Frontal cortex (tissue), 4 donors: ENCODE results near the gene C6orf15. TPM values are rescaled to one million over a fixed set of nuclear protein-coding genes. Genes with fewer than 3 reads are reported as not detected.
"Not testable (repeated sequence)": the region's sequence is repeated elsewhere in the genome, so short reads cannot be mapped to it uniquely, and the experiment has no call there.

ENCODE experiments used
- DNase-seq, 2 donors: peaks; one replicate each; pipeline ENCODE4 v3.0.0; 2012; ENCODE audit warnings: low spot score in 2 of 2
- FAIRE-seq: peaks from 2 replicates; lab custom pipeline; 2012; peaks lifted over from hg19 to GRCh38; lab: Jason Lieb, UNC
- small RNA-seq: library from RNA; depleted of rRNA; stranded (forward); fragments of <200 nt; gene quantifications from one replicate; pipeline ENCODE3, GENCODE V24; 2014
- total RNA-seq: library from RNA; depleted of rRNA; stranded (reverse); fragments of >200 nt; gene quantifications from one replicate; pipeline ENCODE4 v1.2.3, GENCODE V29; 2014
- donor health status: control.
- donor health status: control.
- donor health status: control.

Gene C6orf15
- total RNA-seq, 1 donor from 2014 or later: not detected

GRCh38 chr6:31079656-31080261, 32.6 kb downstream of the C6orf15 start:
- peak in 1 of 2 donors; percentile 61 for DNase-seq
- no peak for FAIRE-seq

GRCh38 chr6:31076611-31077010, 35.8 kb downstream of the C6orf15 start:
- FAIRE-seq (no peak), DNase-seq (no peak)

- DNase-seq: no peak
- FAIRE-seq: no peak
Observed at GRCh38 chr6:31075528-31075927, 36.8 kb downstream of the C6orf15 start.

GRCh38 chr6:31074401-31074800, 38.0 kb downstream of the C6orf15 start:
- DNase-seq (no peak), FAIRE-seq (no peak)

GRCh38 chr6:31070711-31071197, 41.6 kb downstream of the C6orf15 start:
- FAIRE-seq (no peak), DNase-seq (peak; percentile 49)

GRCh38 chr6:31068669-31069340, 43.6 kb downstream of the C6orf15 start:
- FAIRE-seq (peak; percentile 31), DNase-seq (peak; percentile 66 to 72)

- not testable (repeated sequence) for FAIRE-seq
Observed at GRCh38 chr6:31067891-31068668, 44.3 kb downstream of the C6orf15 start.

GRCh38 chr6:31067028-31067427, 45.3 kb downstream of the C6orf15 start:
- DNase-seq, FAIRE-seq: not testable (repeated sequence)

More at GRCh38 chr6:31067891-31068668, 44.3 kb downstream of the C6orf15 start:
- DNase-seq: not testable (repeated sequence)

GRCh38 chr6:31065556-31065955, 46.8 kb downstream of the C6orf15 start:
- no peak for FAIRE-seq
- DNase-seq: no peak

GRCh38 chr6:31063906-31064435, 48.4 kb downstream of the C6orf15 start:
- FAIRE-seq (no peak), DNase-seq (no peak)

Small RNA genes within 50 kb of the gene (small RNA-seq; reads per million reads assigned to genes)
- gene POLR2LP1 (not detected), gene RNU6-1133P (0.08 reads per million)

Other genes starting within 250 kb of the C6orf15 start
- gene DDR1, start 228.1 kb downstream of the C6orf15 start, total RNA-seq: 106 TPM
- gene GTF2H4, start 204.4 kb downstream of the C6orf15 start, total RNA-seq: 15.5 TPM
- 22.4 TPM for gene VARS2, start 198.3 kb downstream of the C6orf15 start, total RNA-seq
- not detected for gene SFTA2, start 180.4 kb downstream of the C6orf15 start, total RNA-seq
- gene MUCL3, start 171.6 kb downstream of the C6orf15 start, total RNA-seq: not detected
- not detected for gene MUC21, start 128.9 kb downstream of the C6orf15 start, total RNA-seq
- not detected for gene MUC22, start 102.1 kb downstream of the C6orf15 start, total RNA-seq
- not detected for gene PSORS1C1, start 2.2 kb upstream of the C6orf15 start, total RNA-seq
- not detected for gene CDSN, start 7.9 kb upstream of the C6orf15 start, total RNA-seq
- not detected for gene PSORS1C2, start 26.5 kb upstream of the C6orf15 start, total RNA-seq
- gene CCHCR1, start 45.2 kb upstream of the C6orf15 start, total RNA-seq: 5.7 TPM
- gene TCF19, start 46.0 kb upstream of the C6orf15 start, total RNA-seq: 2.0 TPM
- gene POU5F1, start 58.1 kb upstream of the C6orf15 start, total RNA-seq: not detected
- gene HLA-C, start 159.5 kb upstream of the C6orf15 start, total RNA-seq: 22.0 TPM
- gene HLA-B, start 244.6 kb upstream of the C6orf15 start, total RNA-seq: 41.6 TPM